T-cell (primary cell): Measurements from ENCODE around the gene OR2M3. TPM values are rescaled to one million over a fixed set of nuclear protein-coding genes. Genes with fewer than 3 reads are reported as not detected.

ENCODE experiments used
- total RNA-seq, 35 experiments: library from RNA in 6 of 35; stranded (reverse) in 6 of 35; fragments of 120-200 nt in 1 of 35; gene quantifications; one replicate each; pipeline versions ENCODE4 v1.2.1 to v1.2.4 and lab custom pipeline; 2013 to 2026

The OR2M3 gene
- total RNA-seq, 5 donors from 2014 or later (not counting 1 experiment from before 2014, with no cell fraction given), result not detected

Other genes starting within 250 kb of the OR2M3 start
- 1 to 10 TPM in 2 of 5 donors, not detected in 3; 1.2 TPM for gene OR2L8, start 248.4 kb upstream of the OR2M3 start, total RNA-seq
- gene OR2AK2, start 232.0 kb upstream of the OR2M3 start, total RNA-seq, result under 1 TPM in 2 of 5 donors, not detected in 3; 0.33 to 0.49 TPM
- gene OR2L5, start 183.6 kb upstream of the OR2M3 start, total RNA-seq, result under 1 TPM in 3 of 5 donors, not detected in 2; 0.09 to 0.25 (median 0.14) TPM
- under 1 TPM; 0.06 to 0.43 (median 0.09) TPM for gene OR2L2, start 167.2 kb upstream of the OR2M3 start, total RNA-seq
- not detected for gene OR2L3, start 150.4 kb upstream of the OR2M3 start, total RNA-seq
- not detected for gene OR2L13, start 102.1 kb upstream of the OR2M3 start, total RNA-seq
- not detected for gene OR2M5, start 52.1 kb upstream of the OR2M3 start, total RNA-seq
- gene OR2M2, start 22.4 kb upstream of the OR2M3 start, total RNA-seq, result not detected
- gene OR2M4, start 34.2 kb downstream of the OR2M3 start, total RNA-seq, result not detected
- not detected for gene OR2T33, start 80.7 kb downstream of the OR2M3 start, total RNA-seq
- gene OR2T12, start 106.2 kb downstream of the OR2M3 start, total RNA-seq, result not detected
- not detected for gene OR2M7, start 127.3 kb downstream of the OR2M3 start, total RNA-seq
- gene OR14C36, start 151.5 kb downstream of the OR2M3 start, total RNA-seq, result not detected
- gene OR2T4, start 164.4 kb downstream of the OR2M3 start, total RNA-seq, result not detected
- not detected for gene OR2T6, start 178.5 kb downstream of the OR2M3 start, total RNA-seq
- gene OR2T1, start 205.8 kb downstream of the OR2M3 start, total RNA-seq, result not detected
- gene OR2T2, start 248.4 kb downstream of the OR2M3 start, total RNA-seq, result not detected